Measurements from ENCODE around the gene SUV39H2.
"Not testable (repeated sequence)": the region's sequence is repeated elsewhere in the genome, so short reads cannot be mapped to it uniquely, and the experiment has no call there.

SUV39H2 gene, protein sequence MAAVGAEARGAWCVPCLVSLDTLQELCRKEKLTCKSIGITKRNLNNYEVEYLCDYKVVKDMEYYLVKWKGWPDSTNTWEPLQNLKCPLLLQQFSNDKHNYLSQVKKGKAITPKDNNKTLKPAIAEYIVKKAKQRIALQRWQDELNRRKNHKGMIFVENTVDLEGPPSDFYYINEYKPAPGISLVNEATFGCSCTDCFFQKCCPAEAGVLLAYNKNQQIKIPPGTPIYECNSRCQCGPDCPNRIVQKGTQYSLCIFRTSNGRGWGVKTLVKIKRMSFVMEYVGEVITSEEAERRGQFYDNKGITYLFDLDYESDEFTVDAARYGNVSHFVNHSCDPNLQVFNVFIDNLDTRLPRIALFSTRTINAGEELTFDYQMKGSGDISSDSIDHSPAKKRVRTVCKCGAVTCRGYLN

GRCh38 chr10:14878266-14879123 is at the start of gene SUV39H2:
Gene SUV39H2 (plus strand): TSS chr10:14878866. CDS start chr10:14878889, 23 bp downstream.
- peak; percentile 95 for DNase-seq

GRCh38 chr10:14833106-14833505 is 45.6 kb upstream of the SUV39H2 start:
- no peak for DNase-seq

DNA sequence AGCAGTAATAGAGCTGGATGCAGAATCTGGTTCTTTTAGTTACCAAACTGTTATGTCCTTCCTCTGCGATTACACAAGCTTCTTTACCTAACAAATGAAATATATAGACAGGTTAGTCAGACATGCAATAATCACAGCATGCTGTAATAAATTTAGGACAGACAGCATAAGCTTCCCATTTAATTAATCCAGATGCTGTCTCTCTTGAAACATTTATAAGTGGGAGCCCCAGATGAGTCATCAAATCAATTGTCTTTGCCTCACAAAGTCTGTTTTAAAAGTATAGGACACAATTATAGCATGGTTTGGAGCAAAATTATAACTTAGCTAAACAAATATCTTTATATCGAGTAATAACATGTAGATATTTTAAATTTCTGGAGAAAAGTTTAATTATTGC is 42.5 kb upstream of the SUV39H2 start:
- DNase-seq: no peak

DNA sequence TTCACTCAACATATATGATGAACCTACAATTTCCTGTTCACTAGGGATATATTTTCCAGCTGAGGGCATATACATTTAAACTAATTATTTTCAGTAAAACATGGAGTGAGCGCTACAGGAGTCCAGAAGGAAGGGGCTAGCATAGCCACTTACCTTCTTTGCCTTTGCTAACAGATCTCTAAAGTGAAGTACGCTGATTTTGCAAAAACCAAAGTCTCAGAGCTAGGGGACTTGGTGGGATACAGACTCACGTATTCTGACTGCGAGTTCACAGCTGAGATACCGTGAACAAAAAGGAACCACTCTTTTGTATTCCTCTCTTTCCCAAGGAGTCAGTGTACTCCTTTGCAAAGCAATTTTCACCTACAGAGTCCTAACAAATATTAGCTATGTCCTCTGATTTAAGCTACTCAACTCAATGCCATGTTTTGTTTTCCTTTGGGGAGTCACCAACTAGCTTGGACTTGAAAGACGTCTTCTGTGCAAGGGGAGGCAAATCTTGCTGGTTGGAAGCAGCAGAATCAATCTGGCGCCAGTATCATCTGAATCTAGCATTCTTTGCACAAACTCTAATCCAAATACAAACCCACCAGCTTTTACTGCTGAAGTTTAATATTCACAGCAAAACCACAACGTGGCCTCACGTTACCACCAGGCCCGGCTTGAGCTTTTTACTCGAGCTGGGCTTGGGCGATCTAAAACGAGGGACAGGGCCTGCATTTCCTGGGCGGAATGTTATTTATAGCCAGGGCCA is 41.5 kb upstream of the SUV39H2 start:
- DNase-seq: no peak

- peak; percentile 99 for DNase-seq
Observed at GRCh38 chr10:14837757-14838581, 40.7 kb upstream of the SUV39H2 start, which contains the start of the genes CDNF, HSPA14 and MSANTD7. Gene CDNF (minus strand): TSS chr10:14838037. CDS start chr10:14837946, 91 bp downstream. Gene HSPA14 (plus strand): TSS chr10:14838306. CDS start chr10:14838403, 97 bp downstream. Gene MSANTD7 (plus strand): TSS chr10:14838306. CDS start chr10:14842285, 3,979 bp downstream.

DNA sequence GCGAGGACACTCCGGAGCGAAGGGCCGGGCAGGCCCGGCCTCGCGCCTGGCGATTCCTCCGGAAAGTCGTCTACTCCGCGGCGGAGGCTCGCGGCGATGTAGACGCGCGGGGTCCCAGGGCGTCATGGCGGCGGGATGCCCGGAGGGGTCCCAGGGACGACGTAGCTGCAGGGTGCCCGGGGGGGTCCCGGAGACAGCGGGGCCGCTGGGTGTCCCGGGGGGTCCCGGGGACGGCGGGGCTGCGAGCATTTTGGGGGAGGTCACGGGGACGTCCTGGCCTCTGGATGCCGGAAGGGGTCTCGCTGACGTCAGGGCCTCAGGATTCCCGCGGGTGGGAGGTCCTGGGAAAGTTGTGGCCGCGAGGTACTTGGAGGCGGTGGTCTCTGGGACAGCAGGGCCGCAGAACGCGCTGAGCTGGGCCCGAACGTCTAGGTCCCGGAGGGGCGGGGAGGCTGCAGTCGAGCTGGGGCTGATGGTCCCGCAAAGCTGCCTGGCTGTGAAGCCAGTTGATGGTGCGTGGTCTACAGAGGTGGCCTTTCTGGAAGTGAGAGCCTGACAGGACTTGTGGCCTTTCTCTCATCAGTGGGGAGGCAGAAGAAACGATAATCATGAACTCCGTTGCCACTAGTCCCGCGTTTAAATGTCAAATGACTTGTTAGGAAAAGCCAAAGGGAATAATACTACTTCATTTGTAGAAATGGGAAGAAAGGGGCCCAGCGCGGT is 39.9 kb upstream of the SUV39H2 start:
- peak; percentile 51 for DNase-seq

DNA sequence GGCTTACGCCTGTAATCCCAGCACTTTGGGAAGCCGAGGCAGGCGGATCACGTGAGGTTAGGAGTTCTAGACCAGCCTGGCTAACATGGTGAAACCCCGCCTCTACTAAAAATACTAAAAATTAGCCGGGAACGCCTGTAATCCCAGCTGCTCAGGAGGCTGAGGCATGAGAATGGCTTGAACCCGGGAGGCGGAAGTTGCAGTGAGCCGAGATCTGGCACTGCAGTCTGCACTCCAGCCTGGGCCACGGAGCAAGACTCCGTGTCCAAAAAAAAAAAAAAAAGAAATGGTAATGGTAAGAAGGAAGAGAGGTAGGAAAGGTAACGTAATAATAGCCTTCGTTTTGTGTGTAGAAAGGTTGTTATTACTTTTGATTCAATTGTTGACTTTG is 39.4 kb upstream of the SUV39H2 start:
- no peak for DNase-seq

GRCh38 chr10:14840178-14840577 is 38.5 kb upstream of the SUV39H2 start:
- DNase-seq: no peak

- no peak for DNase-seq
Observed at GRCh38 chr10:14843327-14843988, 35.2 kb upstream of the SUV39H2 start.

- no peak for DNase-seq
Observed at GRCh38 chr10:14844948-14845347, 33.7 kb upstream of the SUV39H2 start.

DNA sequence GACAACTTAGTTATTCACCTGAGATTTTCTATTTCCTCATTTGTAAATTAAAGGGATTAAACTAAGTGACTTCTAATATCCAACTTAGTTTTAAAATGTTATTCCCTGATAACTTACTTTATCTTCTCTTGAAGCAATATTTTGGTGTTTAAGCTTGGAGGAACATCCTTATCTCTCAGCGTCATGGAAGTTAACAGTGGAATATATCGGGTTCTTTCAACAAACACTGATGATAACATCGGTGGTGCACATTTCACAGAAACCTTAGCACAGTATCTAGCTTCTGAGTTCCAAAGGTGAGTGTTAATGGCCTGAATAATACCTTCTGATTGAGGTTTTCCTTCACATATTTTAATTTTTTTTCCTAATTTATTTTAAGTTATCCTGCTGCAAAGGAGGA is 26.4 kb upstream of the SUV39H2 start:
- DNase-seq: no peak

GRCh38 chr10:14855453-14855852 is 23.2 kb upstream of the SUV39H2 start:
- DNase-seq: no peak

- no peak for DNase-seq
Observed at GRCh38 chr10:14858338-14858960, 20.2 kb upstream of the SUV39H2 start.

GRCh38 chr10:14859043-14859442 is 19.6 kb upstream of the SUV39H2 start:
- DNase-seq: no peak

GRCh38 chr10:14859775-14860174 is 18.9 kb upstream of the SUV39H2 start:
- DNase-seq: no peak

GRCh38 chr10:14860791-14861190 is 17.9 kb upstream of the SUV39H2 start:
- DNase-seq: no peak

- DNase-seq: not testable (repeated sequence)
Observed at GRCh38 chr10:14864466-14864865, 14.2 kb upstream of the SUV39H2 start.

DNA sequence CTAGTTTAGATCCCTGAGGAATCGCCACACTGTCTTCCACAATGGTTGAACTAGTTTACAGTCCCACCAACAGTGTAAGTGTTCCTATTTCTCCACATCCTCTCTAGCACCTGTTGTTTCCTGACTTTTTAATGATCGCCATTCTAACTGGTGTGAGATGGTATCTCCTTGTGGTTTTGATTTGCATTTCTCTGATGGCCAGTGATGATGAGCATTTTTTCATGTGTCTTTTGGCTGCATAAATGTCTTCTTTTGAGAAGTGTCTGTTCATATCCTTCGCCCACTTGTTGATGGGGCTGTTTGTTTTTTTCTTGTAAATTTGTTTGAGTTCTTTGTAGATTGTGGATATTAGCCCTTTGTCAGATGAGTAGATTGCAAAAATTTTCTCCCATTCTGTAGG is 13.8 kb upstream of the SUV39H2 start:
- not testable (repeated sequence) for DNase-seq

DNA sequence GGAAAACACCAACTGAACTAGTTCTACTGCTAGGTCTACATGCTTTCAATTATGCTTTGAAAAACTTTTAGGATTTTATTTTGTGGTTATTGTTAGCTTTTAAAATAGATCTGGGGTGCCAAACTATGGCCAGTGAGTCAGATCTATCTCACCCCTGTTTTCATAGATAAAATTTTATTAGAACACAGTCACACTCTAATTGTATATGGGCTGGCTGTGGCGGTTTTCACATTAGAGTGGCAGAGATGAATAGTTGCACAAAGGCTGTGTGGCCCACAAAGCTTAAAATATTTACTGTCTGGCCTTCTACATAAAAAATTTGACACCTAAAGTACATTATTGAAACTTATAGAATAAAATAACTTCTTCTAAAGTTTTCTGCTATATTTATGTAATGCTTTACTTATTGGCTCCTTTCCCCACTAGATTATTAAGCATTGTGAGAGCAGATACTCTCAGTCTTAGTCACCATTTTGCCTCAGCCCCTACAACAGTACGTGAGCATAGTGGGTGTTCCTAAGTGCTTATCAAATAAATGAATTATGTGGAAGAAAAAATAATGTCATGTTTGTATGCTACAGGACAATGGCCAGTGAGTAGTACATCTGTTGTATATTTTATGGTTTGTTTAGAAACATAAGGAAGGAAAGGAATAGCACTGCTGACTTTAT is 5.4 kb upstream of the SUV39H2 start:
- DNase-seq: no peak

- no peak for DNase-seq
Observed at GRCh38 chr10:14875941-14876340, 2.7 kb upstream of the SUV39H2 start.

Measured in stimulated activated CD8-positive, alpha-beta memory T cell treated with anti-CD3 and anti-CD28 coated beads, Interleukin-4, amount 100 ng/mL, for 48 hours (primary cell).